Raji (cell line): ENCODE measurements around the gene ENO3.

Source experiments
- POLR2A ChIP-seq: IDR thresholded peaks from 2 replicates; pipeline ENCODE4 v1.6.1; 2011; ENCODE audit warnings: low read depth, low read length, control low read depth; ENCODE audit not compliant: insufficient read depth

Gene ENO3

GRCh38 chr17:4999430-5000093 is 48.6 kb downstream of the ENO3 start:
- no peak; the same call in 1 of the 2 replicates for TF ChIP-seq POLR2A

GRCh38 chr17:5000237-5000639 is 49.3 kb downstream of the ENO3 start:
- TF ChIP-seq POLR2A, result no peak

DNA sequence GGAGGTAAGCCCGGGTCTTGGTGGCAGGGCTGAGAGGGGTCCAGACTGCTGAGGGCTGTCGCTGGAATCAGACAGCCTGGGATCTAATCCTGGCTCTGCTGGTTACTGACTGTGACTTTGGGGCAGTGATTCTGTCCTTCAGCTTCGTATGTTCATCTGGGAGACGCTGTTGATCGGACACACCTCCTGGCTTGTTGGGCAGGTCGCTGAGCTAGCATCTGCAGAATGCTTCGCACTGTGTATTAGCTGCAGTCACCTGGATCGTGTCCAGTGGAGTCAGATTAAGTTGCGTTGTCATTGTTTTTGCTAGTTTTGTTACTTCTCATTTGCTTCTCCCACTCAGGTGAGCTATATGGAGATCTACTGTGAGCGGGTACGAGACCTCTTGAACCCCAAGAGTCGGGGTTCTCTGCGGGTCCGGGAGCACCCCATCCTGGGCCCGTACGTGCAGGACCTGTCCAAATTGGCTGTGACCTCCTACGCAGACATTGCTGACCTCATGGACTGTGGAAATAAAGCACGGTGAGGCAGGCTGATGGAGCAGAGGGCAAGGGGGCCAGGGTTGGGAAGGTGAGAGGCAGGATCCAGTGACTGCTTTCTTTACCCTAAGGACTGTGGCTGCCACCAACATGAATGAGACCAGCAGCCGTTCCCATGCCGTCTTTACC is 51.3 kb downstream of the ENO3 start:
- TF ChIP-seq POLR2A, result no peak

GRCh38 chr17:5003214-5003867 is 52.4 kb downstream of the ENO3 start:
- no peak for TF ChIP-seq POLR2A
